MCF 10A (cell line): ENCODE data around the gene NUP85. TPM values are rescaled to one million over a fixed set of nuclear protein-coding genes. Genes with fewer than 3 reads are reported as not detected.

ENCODE experiments used
- BruUV-seq: library from RNA; stranded (reverse); fragments of 400-500 nt; replicated peaks from 2 replicates; lab custom pipeline; 2021; lab: Mats Ljungman, UMichigan
- CTCF ChIA-PET: fragments of 300-600 bp; sonication (Branson Sonifier 250); formaldehyde crosslinking; extraction: SDS; loops from one replicate; lab custom pipeline; 2021; ENCODE audit warnings: antibody characterized with exemption, inconsistent platforms; lab: Yijun Ruan, JAX
- POLR2A ChIA-PET: fragments of 300-600, 350-650 bp; sonication (Branson Sonifier 250); formaldehyde crosslinking; extraction: SDS; loops from one replicate; lab custom pipeline; 2020; ENCODE audit warnings: antibody characterized with exemption, inconsistent platforms; lab: Yijun Ruan, JAX
- DNase-seq: peaks from one replicate; pipeline ENCODE4 v3.0.0-alpha.2; 2018; ENCODE audit not compliant: unreplicated experiment
- H3K27ac Mint-ChIP-seq: one replicate; pipeline ENCODE4 v1.8.0; 2022; ENCODE audit warnings: mild to moderate bottlenecking, low read depth, mixed read lengths; ENCODE audit not compliant: unreplicated experiment
- H3K27me3 Mint-ChIP-seq: one replicate; pipeline ENCODE4 v1.8.0; 2022; ENCODE audit warnings: mixed read lengths; ENCODE audit not compliant: insufficient read depth, unreplicated experiment
- H3K36me3 Mint-ChIP-seq: one replicate; pipeline ENCODE4 v1.8.0; 2022; ENCODE audit warnings: mild to moderate bottlenecking, moderate library complexity, mixed read lengths; ENCODE audit not compliant: insufficient read depth, unreplicated experiment
- H3K4me1 Mint-ChIP-seq: one replicate; pipeline ENCODE4 v1.8.0; 2022; ENCODE audit warnings: mixed read lengths; ENCODE audit not compliant: insufficient read depth, unreplicated experiment
- H3K4me3 Mint-ChIP-seq: one replicate; pipeline ENCODE4 v1.8.0; 2022; ENCODE audit warnings: mild to moderate bottlenecking, moderate library complexity, mixed read lengths; ENCODE audit not compliant: unreplicated experiment
- H3K9me3 Mint-ChIP-seq: one replicate; pipeline ENCODE4 v1.8.0; 2022; ENCODE audit warnings: mixed read lengths; ENCODE audit not compliant: unreplicated experiment
- intact Hi-C: fragments of 100-400 bp; cut with micrococcal nuclease; formaldehyde crosslinking; loops from 2 replicates; pipeline ENCODE4 v1.14.1; 2022
- total RNA-seq: library from RNA; stranded (reverse); gene quantifications from 2 replicates; pipeline ENCODE4 v1.2.3, GENCODE V29; 2022
- TF ChIP-seq, protein P1 (sequence below): fragments of 200-600 bp; IDR thresholded peaks from one replicate; pipeline ENCODE4 v1.8.0; 2022; ENCODE audit warnings: antibody characterized with exemption, mild to moderate bottlenecking; ENCODE audit not compliant: unreplicated experiment

Gene NUP85
- total RNA-seq, 1 experiment from 2014 or later: 42.3 TPM

GRCh38 chr17:75267411-75268232, 62.1 kb downstream of the NUP85 start:
- H3K4me1 Mint-ChIP-seq: peaks cover 20% of the 10 kb centered on the region
- H3K27me3 Mint-ChIP-seq: no peaks in the 10 kb centered on the region
- no peaks in the 10 kb centered on the region for H3K9me3 Mint-ChIP-seq
- no peak for DNase-seq
- ChIA-PET POLR2A (interaction anchor here (1.1 to 4.8 kb wide), 5 partner anchors 10 to 143 kb away, joined by 3 to 96 read pairs (median 4); partner anchors contain the start of gene SLC25A19), CTCF (interaction anchor here (0.5 kb wide), 1 partner anchor 258 kb away, joined by 3 read pairs; the partner anchor contains the start of gene LLGL2)
- no peak overlapping the region for H3K4me3 Mint-ChIP-seq
- intact Hi-C loops: no loop called here
- no TSS peak for BruUV-seq
- TF ChIP-seq, protein P1, sequence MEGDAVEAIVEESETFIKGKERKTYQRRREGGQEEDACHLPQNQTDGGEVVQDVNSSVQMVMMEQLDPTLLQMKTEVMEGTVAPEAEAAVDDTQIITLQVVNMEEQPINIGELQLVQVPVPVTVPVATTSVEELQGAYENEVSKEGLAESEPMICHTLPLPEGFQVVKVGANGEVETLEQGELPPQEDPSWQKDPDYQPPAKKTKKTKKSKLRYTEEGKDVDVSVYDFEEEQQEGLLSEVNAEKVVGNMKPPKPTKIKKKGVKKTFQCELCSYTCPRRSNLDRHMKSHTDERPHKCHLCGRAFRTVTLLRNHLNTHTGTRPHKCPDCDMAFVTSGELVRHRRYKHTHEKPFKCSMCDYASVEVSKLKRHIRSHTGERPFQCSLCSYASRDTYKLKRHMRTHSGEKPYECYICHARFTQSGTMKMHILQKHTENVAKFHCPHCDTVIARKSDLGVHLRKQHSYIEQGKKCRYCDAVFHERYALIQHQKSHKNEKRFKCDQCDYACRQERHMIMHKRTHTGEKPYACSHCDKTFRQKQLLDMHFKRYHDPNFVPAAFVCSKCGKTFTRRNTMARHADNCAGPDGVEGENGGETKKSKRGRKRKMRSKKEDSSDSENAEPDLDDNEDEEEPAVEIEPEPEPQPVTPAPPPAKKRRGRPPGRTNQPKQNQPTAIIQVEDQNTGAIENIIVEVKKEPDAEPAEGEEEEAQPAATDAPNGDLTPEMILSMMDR: no peak
- no peak overlapping the region for H3K27ac Mint-ChIP-seq
- peaks cover 47% of the 10 kb centered on the region for H3K36me3 Mint-ChIP-seq

DNA sequence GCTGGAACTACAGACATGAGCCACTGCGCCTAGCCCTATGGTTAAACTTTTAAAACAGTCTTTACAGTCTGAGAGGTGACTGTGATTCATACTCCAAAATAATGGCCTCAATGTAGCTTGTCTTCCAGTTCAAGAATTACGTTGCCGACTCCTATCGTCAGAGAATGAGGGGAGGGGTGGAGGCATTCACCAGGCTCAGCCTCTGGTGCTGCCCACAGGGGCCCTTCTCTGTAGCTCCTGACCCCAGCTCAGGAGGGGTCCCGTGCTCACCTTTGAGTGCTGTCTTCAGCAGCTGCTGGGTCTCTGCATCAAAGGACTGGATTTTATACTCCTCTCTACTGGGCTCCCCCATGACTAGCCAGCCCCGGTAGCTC, 64.4 kb downstream of the NUP85 start:
- intact Hi-C loops: loop anchor here (1.0 to 2.0 kb wide), 2 partner anchors 134 to 143 kb away; no protein-coding TSS in a partner anchor
- no peak for DNase-seq
- H3K9me3 Mint-ChIP-seq: no peaks in the 10 kb centered on the region
- H3K4me1 Mint-ChIP-seq: peaks cover 23% of the 10 kb centered on the region
- no TSS peak for BruUV-seq
- H3K4me3 Mint-ChIP-seq: peak overlapping the region; percentile 76
- ChIA-PET CTCF (interaction anchor here (0.6 to 3.0 kb wide), 12 partner anchors 9 to 356 kb away, joined by 3 to 38 read pairs (median 4); partner anchors contain the start of genes GGA3, MRPS7 and SLC25A19), POLR2A (interaction anchor here (0.6 to 6.8 kb wide), 21 partner anchors 8 to 525 kb away, joined by 3 to 142 read pairs (median 5); partner anchors contain the start of genes GGA3, GRB2, MRPS7 and NUP85)
- H3K27me3 Mint-ChIP-seq: no peaks in the 10 kb centered on the region
- TF ChIP-seq, protein P1: no peak
- peaks cover 36% of the 10 kb centered on the region for H3K36me3 Mint-ChIP-seq
- H3K27ac Mint-ChIP-seq: peak overlapping the region; percentile 63

- H3K36me3 Mint-ChIP-seq: peaks cover 34% of the 10 kb centered on the region
- peak overlapping the region; percentile 63 for H3K27ac Mint-ChIP-seq
- BruUV-seq: no TSS peak
- peak; percentile 81 for DNase-seq
- H3K27me3 Mint-ChIP-seq: no peaks in the 10 kb centered on the region
- POLR2A ChIA-PET: interaction anchor here (0.6 to 6.8 kb wide), 28 partner anchors 8 to 524 kb away, joined by 3 to 142 read pairs (median 4); partner anchors contain the start of genes FDXR, GGA3, GRB2 and JPT1
- peaks cover 23% of the 10 kb centered on the region for H3K4me1 Mint-ChIP-seq
- intact Hi-C loops: loop anchor here (1.0 to 2.0 kb wide), 2 partner anchors 134 to 142 kb away; no protein-coding TSS in a partner anchor
- H3K4me3 Mint-ChIP-seq: peak overlapping the region; percentile 76
- CTCF ChIA-PET: interaction anchor here (0.5 to 3.0 kb wide), 25 partner anchors 8 to 605 kb away, joined by 3 to 38 read pairs (median 4); partner anchors contain the start of genes GGA3, MRPS7 and SLC25A19
- H3K9me3 Mint-ChIP-seq: no peaks in the 10 kb centered on the region
- TF ChIP-seq, protein P1: peak; percentile 37
Observed at GRCh38 chr17:75270218-75270965, 64.9 kb downstream of the NUP85 start.
